Activated CD4-positive, CD25-positive, alpha-beta regulatory T cell treated with anti-CD3 and anti-CD28 coated beads, Interleukin-2, amount 50 U/mL, for 72 hours (primary cell): Measurements from ENCODE around the gene EFCAB12.
A peak's percentile ranks its signal among the peaks of the same experiment; 100 is the strongest.

Experiments
- DNase-seq: peaks from one replicate; pipeline ENCODE4 v3.0.0; 2021

Gene EFCAB12

GRCh38 chr3:129442947-129443346 is 14.5 kb upstream of the EFCAB12 start:
- DNase-seq: no peak

- DNase-seq: no peak
These were observed 14.1 kb upstream of the EFCAB12 start for GRCh38 chr3:129442486-129442885.

DNA sequence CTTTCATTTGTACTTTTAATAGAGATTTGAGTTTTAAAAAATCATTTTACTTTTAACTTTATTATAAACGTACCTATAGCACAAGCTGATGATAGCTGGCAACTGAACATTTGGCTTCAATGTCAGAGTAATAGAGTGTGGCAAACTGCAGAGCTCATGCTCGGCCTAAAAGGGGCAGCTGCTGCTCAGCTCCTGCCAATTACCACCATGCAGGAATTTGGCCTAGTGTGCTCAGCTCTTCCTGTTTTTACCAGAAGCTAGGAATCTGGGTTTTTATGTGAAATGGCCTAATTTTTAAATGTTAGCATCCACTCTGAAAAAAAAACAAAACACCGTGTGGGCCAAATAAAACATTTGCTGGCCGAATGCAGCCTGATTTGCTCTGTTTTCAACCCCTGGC is 13.3 kb upstream of the EFCAB12 start:
- DNase-seq: no peak

DNA sequence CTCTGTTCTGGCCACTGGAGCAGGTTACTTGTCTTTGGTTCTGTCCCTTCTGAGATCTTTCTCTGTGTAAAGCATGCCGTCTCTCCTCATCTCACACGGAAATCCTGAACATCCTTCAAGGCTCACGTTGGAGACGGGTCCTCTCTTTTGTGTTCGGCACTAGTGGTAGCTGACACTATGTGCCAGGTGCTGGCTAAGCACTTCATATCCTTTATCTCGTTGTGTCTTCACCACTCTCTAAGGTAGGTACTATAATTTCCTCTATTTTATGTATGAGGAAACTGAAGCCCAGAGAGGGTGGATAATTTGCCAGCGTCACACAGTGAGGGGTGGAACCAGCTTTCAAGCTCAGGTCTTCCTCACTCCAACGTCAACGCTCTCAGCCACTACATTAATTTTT is 12.8 kb upstream of the EFCAB12 start:
- no peak for DNase-seq

DNA sequence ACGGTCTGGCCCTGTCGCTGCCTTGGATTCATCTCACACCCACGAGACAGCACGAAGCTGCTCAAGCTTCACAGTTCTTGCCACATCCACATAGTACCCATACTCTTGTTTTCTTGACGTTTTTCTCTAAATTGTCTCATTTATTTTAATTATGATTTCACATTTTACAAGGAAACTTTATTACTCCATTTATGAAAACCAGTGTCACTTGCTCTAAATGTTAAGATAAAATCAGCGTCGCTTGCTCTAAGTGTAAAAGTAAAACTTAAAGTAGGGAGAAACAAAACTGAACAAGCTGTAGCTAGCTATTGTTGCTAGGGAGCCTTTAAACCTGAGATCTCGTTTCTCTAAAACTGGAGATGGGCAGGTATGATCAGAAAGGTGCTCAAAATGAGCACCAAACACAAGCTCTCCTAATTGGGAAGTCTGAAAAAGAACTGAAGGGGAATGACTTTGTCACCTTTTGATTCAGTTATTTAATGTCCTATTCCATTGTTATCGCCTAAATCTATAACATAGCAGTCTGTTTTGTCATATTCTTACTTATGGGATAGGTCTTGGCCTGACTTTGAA is 12.3 kb upstream of the EFCAB12 start:
- DNase-seq: no peak

- DNase-seq: peak; percentile 98
These were observed 11.6 kb upstream of the EFCAB12 start, which contains the start of the genes IFT122 and MBD4 for GRCh38 chr3:129439817-129440617. TSS of gene IFT122 (plus strand) at chr3:129440224. CDS start at chr3:129440331, 107 bp downstream. TSS of gene MBD4 (minus strand) at chr3:129439948. CDS start at chr3:129439833, 115 bp downstream.

- no peak for DNase-seq
These were observed 10.9 kb upstream of the EFCAB12 start for GRCh38 chr3:129439226-129439816.

- no peak for DNase-seq
These were observed 6.9 kb upstream of the EFCAB12 start for GRCh38 chr3:129435367-129435766.

DNA sequence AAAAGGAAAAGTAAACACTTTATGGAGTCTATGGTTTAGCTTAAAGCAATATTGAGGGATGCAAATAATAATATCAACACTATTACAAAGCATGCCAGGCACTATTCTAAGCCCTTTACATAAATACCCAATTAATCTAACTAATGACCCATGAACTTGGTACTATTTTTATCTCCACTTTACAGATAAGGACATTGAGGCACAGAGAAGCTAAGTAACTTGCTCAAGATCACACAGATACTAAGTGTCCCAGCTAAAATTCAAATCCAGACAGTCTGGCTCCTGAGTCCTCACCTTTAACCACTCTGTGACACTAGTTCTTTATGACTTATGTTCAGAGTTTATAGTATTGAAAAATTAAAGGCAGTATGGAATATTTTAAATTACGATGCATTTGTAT is 5.7 kb upstream of the EFCAB12 start:
- DNase-seq: no peak

DNA sequence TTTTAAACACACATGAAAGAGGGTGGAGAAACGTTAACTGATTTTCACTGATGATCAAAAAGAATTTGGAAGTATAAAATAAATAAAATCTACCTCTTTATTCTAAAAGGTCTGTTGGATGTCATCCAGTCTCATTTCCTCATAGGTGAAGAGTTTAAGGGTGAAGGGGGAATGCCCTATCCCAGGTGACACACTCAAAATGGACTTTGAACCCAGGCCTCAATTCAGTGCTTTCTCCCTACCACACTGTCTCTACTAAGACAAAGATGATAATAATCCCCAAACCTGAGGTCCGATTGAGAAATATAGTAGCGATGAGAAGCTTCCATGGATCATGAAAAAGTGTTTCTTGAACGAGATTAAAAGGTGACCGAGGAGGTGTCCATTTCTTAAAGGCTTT is 5.1 kb upstream of the EFCAB12 start:
- no peak for DNase-seq

DNA sequence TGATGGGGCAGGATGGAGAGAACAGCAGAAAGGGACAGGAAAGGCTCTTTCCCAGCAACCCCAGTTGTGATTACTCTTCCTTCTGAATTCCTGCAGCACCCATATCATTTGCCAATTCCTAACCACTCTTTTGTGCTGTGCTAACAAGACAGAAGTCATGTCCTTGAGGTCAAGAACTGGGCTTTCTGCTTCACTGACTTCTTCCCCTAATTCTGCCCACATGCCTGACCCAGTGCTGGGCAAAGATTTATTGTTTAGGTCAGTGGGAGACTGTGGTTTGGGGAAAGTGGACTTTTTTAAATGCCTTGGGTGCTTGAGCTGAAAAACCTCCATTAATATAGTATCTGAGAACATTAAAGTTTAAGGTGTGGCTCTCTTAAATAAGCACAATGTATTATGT is 4.2 kb upstream of the EFCAB12 start:
- DNase-seq: no peak

GRCh38 chr3:129432036-129432435 is 3.6 kb upstream of the EFCAB12 start:
- no peak for DNase-seq

DNA sequence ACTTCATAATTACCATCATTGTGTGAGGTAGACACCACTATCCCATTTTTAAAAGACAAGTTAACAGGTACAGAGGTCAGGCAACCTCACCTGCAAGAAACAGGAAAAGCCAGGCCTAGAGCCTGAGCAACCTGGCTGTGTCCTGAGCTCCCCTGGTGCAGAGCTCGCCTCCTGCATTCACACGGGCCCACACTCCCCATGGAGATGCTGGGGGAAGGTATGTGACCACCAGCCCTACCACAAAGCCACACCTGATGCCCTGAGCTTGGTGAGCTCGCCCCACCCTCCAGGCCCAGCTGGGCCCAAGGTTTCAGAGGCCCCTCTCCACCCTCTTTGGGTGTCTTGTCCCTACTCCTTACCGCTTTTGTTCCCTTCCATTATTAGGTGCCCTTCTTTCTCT is 1.2 kb upstream of the EFCAB12 start:
- DNase-seq: no peak

DNA sequence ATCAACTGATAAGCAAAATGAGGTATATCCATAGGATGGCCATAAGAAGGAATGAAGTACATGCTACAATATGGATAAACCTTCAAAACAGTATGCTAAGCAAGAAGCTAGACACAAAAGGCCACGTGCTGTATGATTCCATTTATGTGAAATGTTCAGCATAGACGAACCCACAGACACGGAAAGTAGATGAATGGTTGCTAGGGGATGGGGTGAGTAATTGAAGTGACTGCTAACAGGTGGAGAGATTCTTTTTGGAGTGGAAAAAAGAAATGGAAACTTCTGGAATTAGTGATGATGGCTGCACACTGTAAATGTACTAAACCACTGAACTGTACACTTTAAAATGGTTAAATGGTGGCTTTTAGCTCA is 630 bp upstream of the EFCAB12 start:
- no peak for DNase-seq

- no peak for DNase-seq
These were observed 445 bp downstream of the EFCAB12 start for GRCh38 chr3:129428007-129428375.

DNA sequence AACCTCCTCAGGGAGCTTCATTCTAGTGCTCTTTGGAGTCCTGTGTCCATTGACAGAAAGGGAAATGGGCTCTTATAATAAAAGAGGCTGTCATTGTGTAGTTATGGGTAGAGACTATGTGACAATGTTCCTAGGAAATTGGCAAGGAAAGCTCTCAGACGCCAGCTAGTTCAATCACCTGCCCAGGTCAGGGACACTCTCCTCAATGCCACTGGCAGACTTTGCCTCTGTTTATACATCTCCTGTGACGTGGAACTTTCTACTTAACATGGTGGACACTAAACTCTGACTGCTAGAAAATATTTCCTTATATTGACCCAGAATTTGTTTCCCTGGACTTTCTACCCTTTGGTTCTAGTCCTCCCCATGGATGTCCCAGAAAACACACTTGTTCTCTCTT is 2.8 kb downstream of the EFCAB12 start:
- DNase-seq: no peak

DNA sequence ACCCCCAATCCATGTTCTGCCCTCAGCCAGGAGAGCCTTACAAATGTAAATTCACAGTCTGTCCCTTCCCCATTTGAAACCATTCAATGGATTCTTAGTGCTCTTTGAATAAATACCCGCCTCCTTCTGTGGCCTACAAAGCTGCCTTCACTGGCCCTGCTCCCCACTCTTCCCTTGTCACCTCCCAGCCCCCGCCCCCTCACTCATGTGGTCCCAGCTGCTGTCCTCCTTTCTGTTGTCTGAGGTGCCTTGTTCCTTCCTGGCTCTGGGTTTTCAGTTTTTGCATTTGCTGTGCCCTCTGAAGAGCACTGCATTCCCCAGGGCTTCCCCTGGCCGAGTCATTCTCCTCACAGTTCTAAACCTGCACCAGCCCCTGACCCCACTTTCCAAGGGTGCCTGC is 3.2 kb downstream of the EFCAB12 start:
- no peak for DNase-seq

GRCh38 chr3:129424185-129424841 is 4.1 kb downstream of the EFCAB12 start:
- DNase-seq: no peak

- DNase-seq: no peak
These were observed 5.5 kb downstream of the EFCAB12 start for GRCh38 chr3:129422897-129423296.

DNA sequence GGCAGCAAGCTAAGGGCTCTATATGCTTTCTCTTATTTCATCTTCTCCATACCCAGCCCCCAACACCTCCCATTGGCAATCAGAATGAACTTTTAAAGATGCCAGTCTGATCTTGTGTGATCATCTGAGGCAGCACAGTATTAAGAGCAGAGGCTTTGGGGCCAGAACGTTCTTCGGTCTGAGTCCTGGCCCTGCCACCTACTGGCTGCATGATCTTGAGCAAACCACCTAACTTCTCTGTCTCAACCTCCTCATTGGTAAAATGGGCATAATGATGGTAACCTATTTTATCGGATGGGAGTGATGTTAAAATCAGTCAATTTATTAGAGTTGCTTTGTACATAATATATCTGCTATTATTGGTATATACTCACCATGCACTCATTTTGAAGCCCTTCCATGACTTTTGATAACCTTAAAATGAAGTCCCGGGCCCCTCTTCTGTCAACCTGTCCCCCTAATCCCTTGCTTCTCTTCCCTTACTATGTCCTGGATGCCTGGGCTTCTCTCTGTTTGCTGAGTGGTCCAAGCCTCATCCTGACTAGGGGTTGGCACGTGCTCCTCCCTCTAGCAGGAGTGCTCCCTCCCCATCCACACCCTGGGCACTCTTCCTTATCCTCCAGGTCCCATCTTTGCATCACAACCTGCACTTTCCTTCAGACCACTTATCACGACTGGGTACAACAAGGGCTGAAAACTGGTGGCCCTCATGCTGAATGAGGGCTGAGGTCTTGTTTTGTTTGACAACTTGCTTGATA is 6.3 kb downstream of the EFCAB12 start:
- DNase-seq: no peak

DNA sequence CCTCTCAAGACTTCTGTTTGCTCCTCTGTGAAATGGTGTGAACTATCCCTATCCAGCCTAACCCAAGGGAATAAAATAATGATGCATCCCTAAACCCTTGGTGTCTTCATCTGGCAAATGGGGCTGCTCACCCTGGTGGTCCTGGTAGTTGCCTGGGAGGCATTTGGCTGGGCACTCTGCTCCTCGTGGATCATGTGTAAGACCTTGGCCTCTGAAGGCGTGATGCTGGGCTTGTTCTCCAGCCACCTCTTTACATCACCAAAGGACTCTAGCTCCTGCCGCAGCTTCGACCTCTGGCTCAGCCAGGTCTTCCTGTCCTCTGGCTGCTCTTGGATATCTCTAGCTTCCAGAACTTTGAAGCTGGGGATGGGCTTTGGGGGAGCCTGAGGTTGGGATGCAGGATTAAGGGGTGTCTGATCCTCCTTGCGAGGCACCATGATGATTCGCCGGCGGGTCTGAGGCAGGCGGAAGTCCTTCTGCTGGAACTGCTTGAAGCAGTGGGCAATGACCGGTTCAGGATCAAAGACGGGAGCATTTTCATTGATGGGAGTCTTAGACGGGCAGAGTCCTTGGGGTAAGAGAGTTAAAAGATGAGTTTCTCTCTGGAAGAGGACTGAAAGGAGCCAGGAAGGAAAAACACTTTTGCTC is 7.1 kb downstream of the EFCAB12 start:
- no peak for DNase-seq

GRCh38 chr3:129419476-129419875 is 9.0 kb downstream of the EFCAB12 start:
- no peak for DNase-seq
